PFSK-1 (cell line): ENCODE data around the gene APOH.

Experiments
- FOXP2 ChIP-seq: optimal IDR thresholded peaks from 2 replicates; pipeline ENCODE3; 2011; ENCODE audit warnings: borderline replicate concordance, control low read depth, inconsistent platforms; ENCODE audit not compliant: insufficient read depth; ENCODE audit errors: extremely low read length, extremely low read depth
- POLR2AphosphoS5 ChIP-seq: IDR thresholded peaks from 2 replicates; pipeline ENCODE4 v1.6.1; 2012; ENCODE audit warnings: low read depth, mild to moderate bottlenecking, control low read depth, low read length, moderate library complexity
- REST ChIP-seq, 2 experiments: IDR thresholded peaks; 2 replicates each; pipeline versions ENCODE4 v1.6.1 to v1.8.0; 2011 to 2012; ENCODE audit warnings: low read depth in 2 of 2, low read length in 2 of 2, control low read depth in 1 of 2, inconsistent platforms in 1 of 2, mild to moderate bottlenecking in 1 of 2, moderate library complexity in 1 of 2; ENCODE audit not compliant: insufficient read depth in 1 of 2
- SIN3A ChIP-seq: IDR thresholded peaks from 2 replicates; pipeline ENCODE4 v1.6.1; 2012; ENCODE audit warnings: mild to moderate bottlenecking, low read length, moderate library complexity, borderline replicate concordance; ENCODE audit not compliant: insufficient read depth
- TAF1 ChIP-seq: IDR thresholded peaks from 2 replicates; pipeline ENCODE4 v1.6.1; 2012; ENCODE audit warnings: low read length, control low read depth, borderline replicate concordance; ENCODE audit not compliant: insufficient read depth

GRCh38 chr17:66185862-66186261 is 43.4 kb downstream of the APOH start:
- TF ChIP-seq TAF1 = no peak
- no peak for TF ChIP-seq REST (IDR thresholded peaks at IDR 0.05; ENCODE audit: insufficient read depth in 1 of 2, low read depth in 2 of 2, low read length in 2 of 2)
- TF ChIP-seq POLR2AphosphoS5 = no peak
- TF ChIP-seq FOXP2 = no peak
- TF ChIP-seq SIN3A = no peak
